Cardiac septum (tissue), 1 donor: ENCODE results near the gene CFL1. TPM values are rescaled to one million over a fixed set of nuclear protein-coding genes. Genes with fewer than 3 reads are reported as not detected.
A peak's percentile ranks its signal among the peaks of the same experiment; 100 is the strongest.

Source experiments
- DNase-seq: peaks from one replicate; pipeline ENCODE4 v3.0.0-alpha.2; 2020; ENCODE audit warnings: low spot score
- intact Hi-C: fragments of 100-400 bp; cut with DNase I; formaldehyde crosslinking; loops from one replicate; pipeline ENCODE4 v1.14.0; 2022
- total RNA-seq: library from RNA; stranded (reverse); fragmentation: NEBNext Ultra II Directional; extraction: Animal tissue kit (Norgen Biotek cat#: 25700); gene quantifications from one replicate; pipeline ENCODE4 v1.2.1, GENCODE V29; 2021
- donor health status: DM: no; HTN: no; CAD: no.

CFL1 gene
- total RNA-seq, 1 donor from 2014 or later, result 434 TPM

- intact Hi-C loops, result no loop called here
These were observed 32.6 kb upstream of the CFL1 start, which contains the start of gene CCDC85B for GRCh38 chr11:65890324-65891218. Gene CCDC85B (plus strand): TSS chr11:65890673. CDS start chr11:65890784, 111 bp downstream.

GRCh38 chr11:65888163-65888814, 30.3 kb upstream of the CFL1 start, which contains the start of gene FIBP:
Gene FIBP (minus strand): TSS chr11:65888471. CDS start chr11:65888418, 53 bp downstream.
- intact Hi-C loops, result loop anchor here (1.0 to 2.0 kb wide), 4 partner anchors 15 to 73 kb away; partner anchors contain the start of genes C11orf68, DRAP1, EFEMP2 and MUS81
- DNase-seq, result peak; percentile 99

More at GRCh38 chr11:65890324-65891218, 32.6 kb upstream of the CFL1 start, which contains the start of gene CCDC85B:
- peak; percentile 99 for DNase-seq

GRCh38 chr11:65887723-65888162, 29.8 kb upstream of the CFL1 start:
- intact Hi-C loops, result loop anchor here (1.0 to 2.0 kb wide), 4 partner anchors 15 to 73 kb away; partner anchors contain the start of genes C11orf68, DRAP1, EFEMP2 and MUS81

GRCh38 chr11:65886826-65887722, 29.1 kb upstream of the CFL1 start:
- intact Hi-C loops, result no loop called here

More at GRCh38 chr11:65887723-65888162, 29.8 kb upstream of the CFL1 start:
- no peak for DNase-seq

GRCh38 chr11:65885808-65886536, 28.0 kb upstream of the CFL1 start:
- no peak for DNase-seq
- intact Hi-C loops, result loop anchor here (2.0 kb wide), 1 partner anchor 103 kb away; no protein-coding TSS in a partner anchor

More at GRCh38 chr11:65886826-65887722, 29.1 kb upstream of the CFL1 start:
- DNase-seq, result no peak

- intact Hi-C loops, result loop anchor here (2.0 kb wide), 1 partner anchor 104 kb away; no protein-coding TSS in a partner anchor
- no peak for DNase-seq
These were observed 27.3 kb upstream of the CFL1 start for GRCh38 chr11:65885231-65885630.

GRCh38 chr11:65884716-65885092, 26.7 kb upstream of the CFL1 start:
- intact Hi-C loops, result loop anchor here (2.0 kb wide), 1 partner anchor 104 kb away; no protein-coding TSS in a partner anchor
- peak; percentile 92 for DNase-seq

GRCh38 chr11:65883786-65884715, 26.1 kb upstream of the CFL1 start:
- intact Hi-C loops, result loop anchor here (2.0 kb wide), 1 partner anchor 105 kb away; no protein-coding TSS in a partner anchor
- DNase-seq, result no peak

- no peak for DNase-seq
- intact Hi-C loops, result no loop called here
These were observed 25.2 kb upstream of the CFL1 start for GRCh38 chr11:65883058-65883761.

- DNase-seq, result no peak
- intact Hi-C loops, result no loop called here
These were observed 24.4 kb upstream of the CFL1 start for GRCh38 chr11:65882120-65883057.

GRCh38 chr11:65880844-65881421, 23.0 kb upstream of the CFL1 start:
- no peak for DNase-seq
- intact Hi-C loops, result no loop called here

GRCh38 chr11:65880027-65880426, 22.0 kb upstream of the CFL1 start:
- intact Hi-C loops, result no loop called here
- no peak for DNase-seq

- intact Hi-C loops, result no loop called here
- no peak for DNase-seq
These were observed 21.6 kb upstream of the CFL1 start, which contains the start of gene CTSW for GRCh38 chr11:65879617-65880016. Gene CTSW (plus strand): TSS chr11:65879837. CDS start chr11:65879855, 18 bp downstream.

GRCh38 chr11:65873318-65874156, 15.6 kb upstream of the CFL1 start:
- intact Hi-C loops, result loop anchor here (1.0 to 2.0 kb wide), 2 partner anchors 13 to 15 kb away; partner anchors contain the start of genes FIBP and MUS81
- peak; percentile 99 for DNase-seq
